Activated T-cell treated with anti-CD3 and anti-CD28 coated beads for 4 hours (primary cell): ENCODE data around the gene ARHGAP15.

ENCODE experiments used
- DNase-seq: peaks from one replicate; pipeline ENCODE4 v3.0.0-alpha.2; 2020

The ARHGAP15 gene

GRCh38 chr2:143417428-143417827 is 288.2 kb downstream of the ARHGAP15 start:
- DNase-seq, result no peak

GRCh38 chr2:143420313-143420712 is 291.1 kb downstream of the ARHGAP15 start:
- DNase-seq, result no peak

- no peak for DNase-seq
Observed at GRCh38 chr2:143422681-143423080, 293.5 kb downstream of the ARHGAP15 start.

GRCh38 chr2:143425896-143426295 is 296.7 kb downstream of the ARHGAP15 start:
- DNase-seq, result no peak

GRCh38 chr2:143426296-143426695 is 297.1 kb downstream of the ARHGAP15 start:
- DNase-seq, result no peak

GRCh38 chr2:143428700-143429099 is 299.5 kb downstream of the ARHGAP15 start:
- peak; percentile 5 for DNase-seq

GRCh38 chr2:143429932-143430679 is 300.9 kb downstream of the ARHGAP15 start:
- no peak for DNase-seq

GRCh38 chr2:143431316-143431715 is 302.1 kb downstream of the ARHGAP15 start:
- DNase-seq, result no peak

GRCh38 chr2:143433251-143433650 is 304.0 kb downstream of the ARHGAP15 start:
- DNase-seq, result no peak

GRCh38 chr2:143433840-143434239 is 304.6 kb downstream of the ARHGAP15 start:
- DNase-seq, result no peak

- no peak for DNase-seq
Observed at GRCh38 chr2:143434445-143434844, 305.2 kb downstream of the ARHGAP15 start.

- DNase-seq, result no peak
Observed at GRCh38 chr2:143435131-143435530, 305.9 kb downstream of the ARHGAP15 start.

GRCh38 chr2:143436951-143437350 is 307.7 kb downstream of the ARHGAP15 start:
- no peak for DNase-seq

GRCh38 chr2:143440411-143441012 is 311.3 kb downstream of the ARHGAP15 start:
- DNase-seq, result no peak

GRCh38 chr2:143442193-143442592 is 313.0 kb downstream of the ARHGAP15 start:
- DNase-seq, result no peak

GRCh38 chr2:143451642-143452281 is 322.5 kb downstream of the ARHGAP15 start:
- DNase-seq, result no peak

GRCh38 chr2:143452817-143453451 is 323.7 kb downstream of the ARHGAP15 start:
- DNase-seq, result no peak

- no peak for DNase-seq
Observed at GRCh38 chr2:143453981-143454511, 324.8 kb downstream of the ARHGAP15 start.

- DNase-seq, result no peak
Observed at GRCh38 chr2:143455317-143455716, 326.1 kb downstream of the ARHGAP15 start.

GRCh38 chr2:143458258-143459190 is 329.3 kb downstream of the ARHGAP15 start:
- DNase-seq, result no peak

GRCh38 chr2:143460382-143460781 is 331.2 kb downstream of the ARHGAP15 start:
- DNase-seq, result no peak

GRCh38 chr2:143463719-143464118 is 334.5 kb downstream of the ARHGAP15 start:
- DNase-seq, result no peak
